22Rv1 (cell line): Measurements from ENCODE around the gene GSTA4.

ENCODE experiments used
- CTCF ChIP-seq: fragments of 450-650 bp; IDR thresholded peaks from 2 replicates; pipeline ENCODE4 v1.5.1; 2017; ENCODE audit warnings: mild to moderate bottlenecking
- ZFX ChIP-seq: fragments of 450-650 bp; IDR thresholded peaks from 2 replicates; pipeline ENCODE4 v1.6.1; 2017; ENCODE audit warnings: antibody characterized with exemption, borderline replicate concordance

GRCh38 chr6:53026526-53026925 is 31.4 kb upstream of the GSTA4 start:
- no peak for TF ChIP-seq CTCF
- TF ChIP-seq ZFX: no peak
